H9 (cell line): ENCODE measurements around the gene SENP2. TPM values are rescaled to one million over a fixed set of nuclear protein-coding genes. Genes with fewer than 3 reads are reported as not detected.
A peak's percentile ranks its signal among the peaks of the same experiment; 100 is the strongest.

Experiments used
- DNase-seq: peaks from one replicate; pipeline ENCODE4 v3.0.0-alpha.2; 2017
- H2AFZ ChIP-seq: one replicate; pipeline ENCODE4 v1.6.1; 2013; ENCODE audit warnings: mild to moderate bottlenecking, low read length, control low read depth, moderate library complexity
- H2AK5ac ChIP-seq: 2 replicates; pipeline ENCODE4 v1.6.1; 2013; ENCODE audit warnings: low read length, control low read depth, mixed read lengths; ENCODE audit not compliant: insufficient read length
- H2BK120ac ChIP-seq: one replicate; pipeline ENCODE4 v1.6.1; 2013; ENCODE audit warnings: low read depth, mild to moderate bottlenecking, low read length, control low read depth, inconsistent platforms; ENCODE audit not compliant: poor library complexity, severe bottlenecking
- H2BK12ac ChIP-seq: 2 replicates; pipeline ENCODE4 v1.6.1; 2013; ENCODE audit warnings: low read length, control low read depth, mixed read lengths, low read depth; ENCODE audit not compliant: insufficient read length
- H2BK15ac ChIP-seq: 2 replicates; pipeline ENCODE4 v1.6.1; 2013; ENCODE audit warnings: low read depth, low read length, control low read depth
- H2BK20ac ChIP-seq: one replicate; pipeline ENCODE4 v1.6.1; 2013; ENCODE audit warnings: low read depth, mild to moderate bottlenecking, low read length, control low read depth, inconsistent platforms; ENCODE audit not compliant: poor library complexity, severe bottlenecking
- H2BK5ac ChIP-seq: 2 replicates; pipeline ENCODE4 v1.6.1; 2013; ENCODE audit warnings: low read length, control low read depth, mixed read lengths; ENCODE audit not compliant: insufficient read length
- H3K14ac ChIP-seq: 2 replicates; pipeline ENCODE4 v1.6.1; 2013; ENCODE audit warnings: low read length, control low read depth; ENCODE audit not compliant: insufficient read depth
- H3K18ac ChIP-seq: 2 replicates; pipeline ENCODE4 v1.6.1; 2013; ENCODE audit warnings: low read depth, mild to moderate bottlenecking, mixed read lengths, low read length, control low read depth; ENCODE audit not compliant: insufficient read length
- H3K23ac ChIP-seq: 2 replicates; pipeline ENCODE4 v1.6.1; 2013; ENCODE audit warnings: low read length, control low read depth, mixed read lengths, low read depth; ENCODE audit not compliant: insufficient read length
- H3K23me2 ChIP-seq: 2 replicates; pipeline ENCODE4 v1.6.1; 2013; ENCODE audit warnings: low read depth, mild to moderate bottlenecking, mixed read lengths, low read length, control low read depth; ENCODE audit not compliant: insufficient read length, poor library complexity, severe bottlenecking
- H3K27ac ChIP-seq: 2 replicates; pipeline ENCODE4 v1.5.1; 2013; ENCODE audit warnings: low read length, control low read depth, mixed read lengths, low read depth; ENCODE audit not compliant: insufficient read length
- H3K27me3 ChIP-seq: 2 replicates; pipeline ENCODE4 v1.6.1; 2013; ENCODE audit warnings: low read length, control low read depth, inconsistent platforms; ENCODE audit not compliant: insufficient read depth
- H3K4ac ChIP-seq: 2 replicates; pipeline ENCODE4 v1.6.1; 2013; ENCODE audit warnings: low read depth, mild to moderate bottlenecking, control low read depth, inconsistent platforms, low read length, moderate library complexity
- H3K4me1 ChIP-seq: 2 replicates; pipeline ENCODE4 v1.6.1; 2013; ENCODE audit warnings: low read length, control low read depth, inconsistent platforms; ENCODE audit not compliant: insufficient read depth
- H3K4me2 ChIP-seq: 2 replicates; pipeline ENCODE4 v1.6.1; 2013; ENCODE audit warnings: low read length, control low read depth, mixed read lengths; ENCODE audit not compliant: insufficient read length, insufficient read depth
- H3K56ac ChIP-seq: 2 replicates; pipeline ENCODE4 v1.6.1; 2013; ENCODE audit warnings: low read depth, mild to moderate bottlenecking, mixed read lengths, low read length, control low read depth; ENCODE audit not compliant: insufficient read length
- H3K79me1 ChIP-seq: 2 replicates; pipeline ENCODE4 v1.6.1; 2013; ENCODE audit warnings: low read depth, mild to moderate bottlenecking, moderate library complexity, low read length, control low read depth, inconsistent platforms; ENCODE audit not compliant: insufficient read depth, poor library complexity, severe bottlenecking
- H3K79me2 ChIP-seq: 2 replicates; pipeline ENCODE4 v1.6.1; 2013; ENCODE audit warnings: low read length, control low read depth, inconsistent platforms; ENCODE audit not compliant: insufficient read depth
- H3K9ac ChIP-seq: 2 replicates; pipeline ENCODE4 v1.6.1; 2013; ENCODE audit warnings: low read length, control low read depth, mixed read lengths; ENCODE audit not compliant: insufficient read length; ENCODE audit errors: extremely low read depth
- H3K9me3 ChIP-seq: one replicate; pipeline ENCODE4 v1.6.1; 2013; ENCODE audit warnings: low read depth, low read length, inconsistent platforms; ENCODE audit not compliant: control insufficient read depth
- H3T11ph ChIP-seq: one replicate; pipeline ENCODE4 v1.6.1; 2013; ENCODE audit warnings: mild to moderate bottlenecking, low read length, control low read depth, inconsistent platforms
- H4K20me1 ChIP-seq: one replicate; pipeline ENCODE4 v1.6.1; 2013; ENCODE audit not compliant: control insufficient read depth, insufficient read length, insufficient read depth
- H4K5ac ChIP-seq: 2 replicates; pipeline ENCODE4 v1.6.1; 2013; ENCODE audit warnings: low read depth, mild to moderate bottlenecking, mixed read lengths, low read length, control low read depth; ENCODE audit not compliant: insufficient read length
- H4K8ac ChIP-seq: replicated peaks from 2 replicates; pipeline ENCODE4 v1.6.1; 2013; ENCODE audit warnings: low read length, control low read depth, mixed read lengths, low read depth; ENCODE audit not compliant: insufficient read length
- H4K91ac ChIP-seq: 2 replicates; pipeline ENCODE4 v1.6.1; 2013; ENCODE audit warnings: low read depth, mild to moderate bottlenecking, moderate library complexity, mixed read lengths, low read length, control low read depth; ENCODE audit not compliant: insufficient read length
- H3K27ac Mint-ChIP-seq, 3 experiments: 2 replicates in 2 of 3; 3 replicates in 1 of 3; pipeline ENCODE4 v1.8.0; 2020 to 2021; ENCODE audit warnings: mixed read lengths in 3 of 3, mild to moderate bottlenecking in 1 of 3, moderate library complexity in 1 of 3
- H3K27me3 Mint-ChIP-seq: 2 replicates; pipeline ENCODE4 v1.8.0; 2021; ENCODE audit warnings: low read depth, mild to moderate bottlenecking, moderate library complexity, mixed read lengths
- H3K36me3 Mint-ChIP-seq, 3 experiments: 2 replicates in 2 of 3; 3 replicates in 1 of 3; pipeline ENCODE4 v1.8.0; 2020 to 2021; ENCODE audit warnings: low read depth in 3 of 3, mixed read lengths in 3 of 3; ENCODE audit not compliant: insufficient read depth in 1 of 3
- H3K4me1 Mint-ChIP-seq, 2 experiments: 2 replicates each; pipeline ENCODE4 v1.8.0; 2020; ENCODE audit warnings: mixed read lengths in 2 of 2
- H3K4me3 Mint-ChIP-seq, 2 experiments: 2 replicates in 1 of 2; 3 replicates in 1 of 2; pipeline ENCODE4 v1.8.0; 2020 to 2021; ENCODE audit warnings: mild to moderate bottlenecking in 2 of 2, mixed read lengths in 2 of 2, moderate library complexity in 1 of 2
- H3K9me3 Mint-ChIP-seq, 2 experiments: 2 replicates in 1 of 2; 3 replicates in 1 of 2; pipeline ENCODE4 v1.8.0; 2020; ENCODE audit warnings: mild to moderate bottlenecking in 2 of 2, mixed read lengths in 2 of 2, moderate library complexity in 1 of 2
- CTCF ChIP-seq: fragments of 200-600 bp; sonication (generic); conservative IDR thresholded peaks from 3 replicates; pipeline ENCODE4 v1.8.0; 2021; ENCODE audit warnings: antibody characterized with exemption, mild to moderate bottlenecking
- WGBS: extraction: QIAGEN DNeasy Blood & Tissue Kit; methylation state at CpG from one replicate; pipeline ENCODE4 v1.1.7; 2013; ENCODE audit warnings: missing lambda C conversion rate, low lambda C conversion rate, mixed read lengths; ENCODE audit not compliant: insufficient read length; ENCODE audit errors: extremely low coverage; 5-methylcytosine and 5-hydroxymethylcytosine counted together
- total RNA-seq: library from RNA; stranded (reverse); gene quantifications from 2 replicates; pipeline ENCODE4 v1.2.1, GENCODE V29; 2021

The SENP2 gene
- total RNA-seq, 1 experiment from 2014 or later, result 90.1 TPM

- Mint-ChIP-seq H3K27me3 (no peaks in the 10 kb centered on the region; the same call in 1 of the 2 replicates), H3K4me1 (peaks cover 28 to 47% of the 10 kb centered on the region in 2 experiments), H3K4me3 (peak overlapping the region; percentile 88), H3K36me3 (peaks cover 0 to 8% (median 4%) of the 10 kb centered on the region in 3 experiments; a peak in 4 of 7 replicates), H3K27ac (peak overlapping the region; percentile 97 to 98 (median 98)), H3K9me3 (peaks cover 0 to 2% of the 10 kb centered on the region in 2 experiments; a peak in 1 of 5 replicates)
- peak overlapping the region; percentile 47 for H2BK5ac ChIP-seq
- H2AFZ ChIP-seq, result no peak overlapping the region
- peak overlapping the region; percentile 8; the same call in 1 of the 2 replicates for H3K14ac ChIP-seq
- peak overlapping the region; percentile 84 for H3K27ac ChIP-seq
- WGBS, result no CpG with 5 or more reads among the region's 9 CpGs
- H3K79me2 ChIP-seq, result peaks cover 26% of the 10 kb centered on the region
- H3K9me3 ChIP-seq, result no peaks in the 10 kb centered on the region
- peaks cover 5% of the 10 kb centered on the region for H3K4me1 ChIP-seq
- H3K23ac ChIP-seq, result no peak overlapping the region
- H4K5ac ChIP-seq, result peak overlapping the region; percentile 72
- no peak overlapping the region for H4K91ac ChIP-seq
- H2BK20ac ChIP-seq, result no peak overlapping the region
- H2AK5ac ChIP-seq, result peak overlapping the region; percentile 76
- no peak overlapping the region for H3K56ac ChIP-seq
- H3K27me3 ChIP-seq, result no peaks in the 10 kb centered on the region
- H3K9ac ChIP-seq, result peak overlapping the region; percentile 85
- H3K4me2 ChIP-seq, result peak overlapping the region; percentile 94
- no peaks in the 10 kb centered on the region for H4K20me1 ChIP-seq
- H3K4ac ChIP-seq, result no peak overlapping the region; the same call in 1 of the 2 replicates
- no peak overlapping the region for H4K8ac ChIP-seq
- no peak for TF ChIP-seq CTCF
- no peak for DNase-seq
- peak overlapping the region; percentile 60 for H2BK12ac ChIP-seq
- H3K18ac ChIP-seq, result no peak overlapping the region
- H3T11ph ChIP-seq, result no peak overlapping the region
- H2BK15ac ChIP-seq, result no peak overlapping the region
- peaks cover 10% of the 10 kb centered on the region for H3K23me2 ChIP-seq
- no peak overlapping the region for H2BK120ac ChIP-seq
- H3K79me1 ChIP-seq, result peaks cover 5% of the 10 kb centered on the region
These were observed 607 bp upstream of the SENP2 start for GRCh38 chr3:185585518-185585858.
